Naive thymus-derived CD4-positive, alpha-beta T cell (primary cell): ENCODE results near the gene MICA. TPM values are rescaled to one million over a fixed set of nuclear protein-coding genes. Genes with fewer than 3 reads are reported as not detected.
"Not testable (repeated sequence)": the region's sequence is repeated elsewhere in the genome, so short reads cannot be mapped to it uniquely, and the experiment has no call there.

Source experiments
- ATAC-seq: fragments of 150-1000 bp; cut with Tn5 transposase; 2 replicates; pipeline ENCODE4 v1.10.0; 2021; ENCODE audit warnings: mild to moderate bottlenecking, moderate library complexity
- CTCF ChIA-PET: fragments of 350-600 bp; sonication (Branson Sonifier 250); formaldehyde crosslinking; loops from one replicate; lab custom pipeline; 2021; ENCODE audit warnings: antibody characterized with exemption; lab: Charles Lee
- POLR2A ChIA-PET: fragments of 350-600 bp; sonication (Branson Sonifier 250); formaldehyde crosslinking; loops from one replicate; lab custom pipeline; 2021; ENCODE audit warnings: antibody characterized with exemption, inconsistent platforms; lab: Charles Lee
- DNase-seq, 9 donors: peaks; one replicate each; pipeline versions ENCODE4 v3.0.0 to v3.0.0-alpha.2; 2020 to 2022; ENCODE audit warnings: mixed read lengths in 1 of 9
- H3K27ac ChIP-seq: one replicate; pipeline ENCODE4 v1.7.0; 2013; ENCODE audit warnings: mild to moderate bottlenecking, low read depth, low read length, moderate library complexity
- H3K27me3 ChIP-seq, 2 donors: one replicate each; pipeline ENCODE4 v1.7.0; 2013; ENCODE audit warnings: low read length in 2 of 2, mild to moderate bottlenecking in 2 of 2, moderate library complexity in 2 of 2; ENCODE audit not compliant: control insufficient read depth in 2 of 2, insufficient read depth in 2 of 2
- H3K36me3 ChIP-seq, 3 experiments: 1 replicate in 2 of 3; 2 replicates in 1 of 3; pipeline ENCODE4 v1.7.0; 2013; ENCODE audit warnings: low read length in 3 of 3, mild to moderate bottlenecking in 3 of 3, moderate library complexity in 1 of 3; ENCODE audit not compliant: insufficient read depth in 3 of 3, control insufficient read depth in 2 of 3
- H3K4me1 ChIP-seq, 2 donors: one replicate each; pipeline ENCODE4 v1.7.0; 2013; ENCODE audit warnings: low read length in 2 of 2, mild to moderate bottlenecking in 2 of 2, moderate library complexity in 1 of 2; ENCODE audit not compliant: control insufficient read depth in 2 of 2, insufficient read depth in 2 of 2
- H3K4me3 ChIP-seq: 2 replicates; pipeline ENCODE4 v1.7.0; 2013; ENCODE audit warnings: mild to moderate bottlenecking, low read length
- H3K9me3 ChIP-seq, 3 experiments: 1 replicate in 2 of 3; 2 replicates in 1 of 3; pipeline ENCODE4 v1.7.0; 2013; ENCODE audit warnings: low read length in 3 of 3; ENCODE audit not compliant: control insufficient read depth in 2 of 3
- H3K27ac Mint-ChIP-seq, 9 donors: one replicate each; pipeline ENCODE4 v1.8.0; 2020 to 2022; ENCODE audit warnings: mixed read lengths in 9 of 9, mild to moderate bottlenecking in 8 of 9, moderate library complexity in 5 of 9, inconsistent platforms in 2 of 9
- H3K27me3 Mint-ChIP-seq, 5 donors: one replicate each; pipeline ENCODE4 v1.8.0; 2021 to 2022; ENCODE audit warnings: mixed read lengths in 5 of 5, mild to moderate bottlenecking in 1 of 5
- H3K36me3 Mint-ChIP-seq, 5 donors: one replicate each; pipeline ENCODE4 v1.8.0; 2020 to 2022; ENCODE audit warnings: mixed read lengths in 5 of 5, mild to moderate bottlenecking in 3 of 5, inconsistent platforms in 1 of 5
- H3K4me1 Mint-ChIP-seq, 7 donors: one replicate each; pipeline ENCODE4 v1.8.0; 2020 to 2022; ENCODE audit warnings: mixed read lengths in 7 of 7, mild to moderate bottlenecking in 3 of 7, inconsistent platforms in 1 of 7
- H3K4me3 Mint-ChIP-seq, 10 donors: one replicate each; pipeline ENCODE4 v1.8.0; 2020 to 2022; ENCODE audit warnings: mild to moderate bottlenecking in 10 of 10, mixed read lengths in 10 of 10, moderate library complexity in 6 of 10, inconsistent platforms in 2 of 10
- H3K9me3 Mint-ChIP-seq, 11 donors: one replicate each; pipeline ENCODE4 v1.8.0; 2020 to 2022; ENCODE audit warnings: mixed read lengths in 11 of 11, mild to moderate bottlenecking in 4 of 11, inconsistent platforms in 1 of 11, moderate library complexity in 1 of 11
- intact Hi-C, 2 donors: fragments of 100-400 bp; cut with micrococcal nuclease; formaldehyde crosslinking; loops; one replicate each; pipeline ENCODE4 v1.15.1; 2023
- polyA plus RNA-seq, 2 donors: library from polyadenylated mRNA; unstranded; fragments of 300-500 nt; fragmentation: Illumina TruSeq; gene quantifications; one replicate each; pipeline ENCODE4 v1.2.3, GENCODE V29; 2021
- total RNA-seq, 6 experiments: library from RNA in 5 of 6; stranded (reverse) in 5 of 6; gene quantifications; 1 replicate in 5 of 6; 2 replicates in 1 of 6; pipeline ENCODE4 v1.2.3 and lab custom pipeline; 2021 to 2026

Gene MICA
- total and polyA plus RNA-seq, 7 experiments from 2014 or later, result 4.3 to 17.4 (median 13.8) TPM

- Mint-ChIP-seq H3K36me3 (peaks cover 4 to 6% (median 5%) of the 10 kb centered on the region in 5 donors), H3K27ac (no peak overlapping the region), H3K27me3 (peaks cover 0 to 4% (median 0%) of the 10 kb centered on the region in 5 donors), H3K9me3 (no peaks in the 10 kb centered on the region), H3K4me1 (peaks cover 9 to 31% (median 27%) of the 10 kb centered on the region in 7 donors), H3K4me3 (no peak overlapping the region)
- ChIA-PET CTCF (interaction anchor here (0.7 to 3.3 kb wide), 2 partner anchors 18 to 48 kb away, joined by 4 to 18 read pairs; no protein-coding TSS in a partner anchor), POLR2A (interaction anchor here (1.1 kb wide), 1 partner anchor 76 kb away, joined by 4 read pairs; no protein-coding TSS in a partner anchor)
- Histone ChIP-seq H3K27ac (no peak overlapping the region), H3K4me1 (peaks cover 0 to 8% of the 10 kb centered on the region in 2 donors), H3K4me3 (no peak overlapping the region), H3K9me3 (no peaks in the 10 kb centered on the region), H3K36me3 (peaks cover 0 to 12% (median 0%) of the 10 kb centered on the region in 3 experiments), H3K27me3 (no peaks in the 10 kb centered on the region)
- DNase-seq (no peak), ATAC-seq (no peak)
- intact Hi-C loops, result no loop called here
Observed at GRCh38 chr6:31394381-31394780, 9.0 kb upstream of the MICA start.

DNA sequence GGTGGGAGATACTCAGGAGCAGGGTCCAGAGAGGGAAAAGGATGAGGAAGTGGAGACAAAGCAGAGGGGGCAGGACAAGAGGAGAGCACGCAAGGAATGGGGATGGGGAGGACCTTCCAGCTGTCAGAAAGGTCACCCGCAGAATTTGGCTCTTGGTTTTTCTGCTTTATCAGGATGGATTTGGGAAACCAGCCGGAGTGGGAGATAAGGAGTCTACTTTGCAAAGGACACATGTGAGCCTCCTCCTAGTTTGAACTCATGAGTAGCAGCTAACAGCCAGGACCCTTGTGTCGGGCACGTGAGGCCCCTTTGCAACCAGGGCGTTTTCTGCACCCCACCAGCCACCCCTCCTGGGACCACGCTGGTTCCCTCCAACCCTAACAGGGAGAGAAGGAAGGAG lies 7.6 kb upstream of the MICA start:
- Histone ChIP-seq H3K4me3 (no peak overlapping the region), H3K4me1 (peaks cover 0 to 8% of the 10 kb centered on the region in 2 donors), H3K36me3 (peaks cover 0 to 20% (median 0%) of the 10 kb centered on the region in 3 experiments), H3K27me3 (no peaks in the 10 kb centered on the region), H3K9me3 (no peaks in the 10 kb centered on the region), H3K27ac (no peak overlapping the region)
- ChIA-PET CTCF (no interaction called here), POLR2A (no interaction called here)
- Mint-ChIP-seq H3K4me1 (peaks cover 13 to 37% (median 33%) of the 10 kb centered on the region in 7 donors), H3K4me3 (no peak overlapping the region), H3K9me3 (peaks cover 0 to 1% (median 0%) of the 10 kb centered on the region in 11 donors), H3K36me3 (peaks cover 4 to 9% (median 5%) of the 10 kb centered on the region in 5 donors), H3K27me3 (peaks cover 0 to 4% (median 0%) of the 10 kb centered on the region in 5 donors), H3K27ac (no peak overlapping the region)
- DNase-seq (no peak), ATAC-seq (no peak)
- intact Hi-C loops, result loop anchor here in 1 of 2 donors (2.0 kb wide), 1 partner anchor 203 kb away; no protein-coding TSS in a partner anchor

- H3K27ac Mint-ChIP-seq, result peak overlapping the region in 6 of 9 donors; percentile 19 to 74 (median 42)
- H3K4me3 ChIP-seq, result no peak overlapping the region
- POLR2A ChIA-PET, result interaction anchor here (0.6 kb wide), 1 partner anchor 150 kb away, joined by 3 read pairs; the partner anchor contains the start of gene NFKBIL1
- H3K36me3 ChIP-seq, result peaks cover 0 to 20% (median 0%) of the 10 kb centered on the region in 3 experiments
- ATAC-seq (peak; percentile 87), DNase-seq (peak; percentile 70 to 90 (median 84))
- H3K27me3 ChIP-seq, result no peaks in the 10 kb centered on the region
- H3K36me3 Mint-ChIP-seq, result peaks cover 4 to 9% (median 5%) of the 10 kb centered on the region in 5 donors
- H3K4me1 ChIP-seq, result peaks cover 2 to 11% of the 10 kb centered on the region in 2 donors
- no peaks in the 10 kb centered on the region for H3K9me3 ChIP-seq
- H3K4me3 Mint-ChIP-seq, result peak overlapping the region in 9 of 10 donors; percentile 32 to 86 (median 61)
- CTCF ChIA-PET, result interaction anchor here (0.8 to 2.3 kb wide), 4 partner anchors 43 to 342 kb away, joined by 3 to 31 read pairs (median 7); no protein-coding TSS in a partner anchor
- peaks cover 0 to 4% (median 0%) of the 10 kb centered on the region in 5 donors for H3K27me3 Mint-ChIP-seq
- H3K4me1 Mint-ChIP-seq, result peaks cover 21 to 45% (median 41%) of the 10 kb centered on the region in 7 donors
- intact Hi-C loops, result loop anchor here (1.0 to 2.0 kb wide), 2 partner anchors 45 to 202 kb away; no protein-coding TSS in a partner anchor
- no peak overlapping the region for H3K27ac ChIP-seq
- H3K9me3 Mint-ChIP-seq, result peaks cover 0 to 1% (median 0%) of the 10 kb centered on the region in 11 donors
Observed at GRCh38 chr6:31396422-31397152, 6.8 kb upstream of the MICA start.

DNA sequence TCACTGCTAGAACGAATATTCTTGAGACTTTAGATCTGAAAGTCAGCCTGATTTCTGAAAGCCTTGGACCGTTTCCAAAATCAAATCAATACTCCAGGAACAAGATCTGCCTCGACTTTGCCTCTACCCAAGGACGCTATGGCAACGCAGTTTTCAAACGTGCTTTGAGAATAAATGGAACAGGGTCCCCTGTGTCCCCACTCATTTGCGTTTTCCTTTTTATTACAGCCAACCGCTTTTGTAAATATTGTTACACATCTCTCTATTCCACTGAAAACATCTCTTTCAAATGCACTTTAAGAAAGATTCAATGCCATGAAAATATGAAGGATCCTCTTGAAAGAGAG lies 6.3 kb upstream of the MICA start:
- intact Hi-C loops, result loop anchor here (1.0 to 2.0 kb wide), 2 partner anchors 44 to 202 kb away; no protein-coding TSS in a partner anchor
- H3K4me1 ChIP-seq, result peaks cover 7 to 16% of the 10 kb centered on the region in 2 donors
- DNase-seq, H3K9me3 ChIP-seq, POLR2A ChIA-PET, H3K27me3 ChIP-seq, ATAC-seq, H3K36me3 Mint-ChIP-seq, H3K27me3 Mint-ChIP-seq, H3K4me3 ChIP-seq, H3K9me3 Mint-ChIP-seq, H3K27ac ChIP-seq: not testable (repeated sequence)
- Mint-ChIP-seq H3K27ac (peak overlapping the region in 6 of 9 donors; percentile 19 to 74 (median 42)), H3K4me3 (peak overlapping the region in 9 of 10 donors; percentile 32 to 86 (median 61)), H3K4me1 (peaks cover 24 to 50% (median 46%) of the 10 kb centered on the region in 7 donors)
- CTCF ChIA-PET, result interaction anchor here (0.6 to 2.3 kb wide), 6 partner anchors 16 to 1949 kb away, joined by 3 to 31 read pairs (median 5); no protein-coding TSS in a partner anchor
- peaks cover 0 to 20% (median 0%) of the 10 kb centered on the region in 3 experiments for H3K36me3 ChIP-seq

- H3K9me3 ChIP-seq, result no peaks in the 10 kb centered on the region
- H3K4me1 ChIP-seq, result peaks cover 13 to 20% of the 10 kb centered on the region in 2 donors
- Mint-ChIP-seq H3K4me3 (peak overlapping the region in 6 of 10 donors; percentile 14 to 75 (median 23)), H3K27ac (peak overlapping the region in 2 of 9 donors; percentile 76 to 78), H3K9me3 (peaks cover 0 to 1% (median 0%) of the 10 kb centered on the region in 11 donors), H3K4me1 (peaks cover 32 to 59% (median 54%) of the 10 kb centered on the region in 7 donors), H3K36me3 (peaks cover 4 to 9% (median 5%) of the 10 kb centered on the region in 5 donors), H3K27me3 (peaks cover 0 to 4% (median 0%) of the 10 kb centered on the region in 5 donors)
- no peak overlapping the region for H3K4me3 ChIP-seq
- H3K27ac ChIP-seq, result no peak overlapping the region
- no peaks in the 10 kb centered on the region for H3K27me3 ChIP-seq
- POLR2A ChIA-PET, result interaction anchor here (1.0 kb wide), 1 partner anchor 46 kb away, joined by 3 read pairs; no protein-coding TSS in a partner anchor
- intact Hi-C loops, result loop anchor here (1.0 to 2.0 kb wide), 2 partner anchors 43 to 201 kb away; no protein-coding TSS in a partner anchor
- no peak for DNase-seq
- peaks cover 0 to 20% (median 0%) of the 10 kb centered on the region in 3 experiments for H3K36me3 ChIP-seq
- CTCF ChIA-PET, result interaction anchor here (0.6 to 2.3 kb wide), 7 partner anchors 17 to 214 kb away, joined by 3 to 31 read pairs (median 5); no protein-coding TSS in a partner anchor
- ATAC-seq, result no peak
Observed at GRCh38 chr6:31397901-31398525, 5.4 kb upstream of the MICA start.
